Small intestine (tissue), 16 donors: ENCODE results near the gene SAV1. TPM values are rescaled to one million over a fixed set of nuclear protein-coding genes. Genes with fewer than 3 reads are reported as not detected.

Experiments used
- DNase-seq, 2 donors: peaks; one replicate each; pipeline versions ENCODE4 v3.0.0 to v3.0.0-alpha.2; 2013
- FAIRE-seq: peaks from 2 replicates; lab custom pipeline; 2012; peaks lifted over from hg19 to GRCh38; lab: Jason Lieb, UNC
- H3K27ac ChIP-seq, 3 donors: one replicate each; pipeline ENCODE4 v1.5.1; 2013; ENCODE audit warnings: low read length in 2 of 3, mild to moderate bottlenecking in 2 of 3, control low read depth in 1 of 3, inconsistent platforms in 1 of 3, low read depth in 1 of 3, moderate library complexity in 1 of 3
- H3K27me3 ChIP-seq, 3 donors: one replicate each; pipeline ENCODE4 v1.6.1; 2013; ENCODE audit warnings: low read length in 3 of 3, inconsistent platforms in 1 of 3; ENCODE audit not compliant: control insufficient read depth in 3 of 3, insufficient read depth in 3 of 3
- H3K36me3 ChIP-seq, 3 donors: one replicate each; pipeline ENCODE4 v1.6.1; 2013; ENCODE audit warnings: low read length in 3 of 3, inconsistent platforms in 1 of 3, low read depth in 1 of 3, mild to moderate bottlenecking in 1 of 3, moderate library complexity in 1 of 3; ENCODE audit not compliant: control insufficient read depth in 3 of 3, insufficient read depth in 2 of 3
- H3K4me1 ChIP-seq, 3 donors: one replicate each; pipeline ENCODE4 v1.6.1; 2013; ENCODE audit warnings: low read length in 2 of 3, inconsistent platforms in 1 of 3, low read depth in 1 of 3, mild to moderate bottlenecking in 1 of 3, moderate library complexity in 1 of 3; ENCODE audit not compliant: control insufficient read depth in 3 of 3, insufficient read depth in 2 of 3
- H3K4me3 ChIP-seq, 3 donors: one replicate each; pipeline ENCODE4 v1.5.1; 2013; ENCODE audit warnings: low read length in 3 of 3, control low read depth in 1 of 3, inconsistent platforms in 1 of 3, low read depth in 1 of 3, mild to moderate bottlenecking in 1 of 3, moderate library complexity in 1 of 3
- H3K9me3 ChIP-seq, 2 donors: one replicate each; pipeline ENCODE4 v1.6.1; 2013; ENCODE audit warnings: low read depth in 1 of 2, low read length in 1 of 2; ENCODE audit not compliant: control insufficient read depth in 2 of 2, insufficient read depth in 1 of 2
- WGBS, 3 donors: extraction: QIAGEN DNeasy Blood & Tissue Kit; methylation state at CpG; one replicate each; pipeline ENCODE4 v1.1.7; 2013; 5-methylcytosine and 5-hydroxymethylcytosine counted together
- long read RNA-seq, 10 donors: transcript quantifications; one replicate each; lab custom pipeline, GENCODE V29; 2026
- polyA plus RNA-seq, 4 donors: library from polyadenylated mRNA; stranded (reverse) in 3 of 4; unstranded in 1 of 4; fragments of 200-250 nt in 3 of 4; fragments of 120-200 nt in 1 of 4; gene quantifications; one replicate each; pipeline versions ENCODE4 v1.2.1 to v1.2.3, GENCODE V29; 2013
- donor health status: healthy with polysubstance abuse.
- donor health status: control.
- donor health status: control.
- donor health status: Bipolar disorder and iron deficiency.
- donor health status: healthy.

SAV1 gene
- 10 to 100 TPM; 15.0 to 17.6 (median 15.3) TPM for polyA plus RNA-seq
- long read RNA-seq, donor 1, result 0 reads
- long read RNA-seq, donor 2, partial matches to known transcripts, result 0 of 2 reads
- long read RNA-seq, donor 2, other reads (novel, unspliced or antisense), result 0 of 2 reads
- long read RNA-seq, donor 3, partial matches to known transcripts, result 0 of 2 reads
- long read RNA-seq, donor 3, other reads (novel, unspliced or antisense), result 0 of 2 reads
- long read RNA-seq, donor 4, result 0 reads
- long read RNA-seq, donor 5, partial matches to known transcripts, result 0 of 1 reads
- long read RNA-seq, donor 5, other reads (novel, unspliced or antisense), result 0 of 1 reads
- long read RNA-seq, donor 6, transcript SAV1-201 (5 exons, 3,063 nt), result major isoform, 6 of 6 reads
- long read RNA-seq, donor 6, partial matches to known transcripts, result 0 of 6 reads
- long read RNA-seq, donor 6, other reads (novel, unspliced or antisense), result 0 of 6 reads
- long read RNA-seq, donor 7, result 0 reads
- long read RNA-seq, donor 8, partial matches to known transcripts, result 0 of 1 reads
- long read RNA-seq, donor 8, other reads (novel, unspliced or antisense), result 0 of 1 reads
- long read RNA-seq, donor 9, partial matches to known transcripts, result 0 of 1 reads
- long read RNA-seq, donor 9, other reads (novel, unspliced or antisense), result 0 of 1 reads
- long read RNA-seq, donor 10, transcript SAV1-201 (5 exons, 3,063 nt), result major isoform, 8 of 8 reads
- long read RNA-seq, donor 10, partial matches to known transcripts, result 0 of 8 reads
- long read RNA-seq, donor 10, other reads (novel, unspliced or antisense), result 0 of 8 reads

- peak within 1 kb of the TSS; percentile 84 to 92 (median 86) for H3K4me3 ChIP-seq
- DNase-seq (peak; percentile 84 to 93), FAIRE-seq (no peak)
- H3K27me3 ChIP-seq, result no peaks in the 10 kb centered on the region
- WGBS, 3 donors, result 0% methylated on average over 61 to 92 of the region's 92 CpGs
- H3K4me1 ChIP-seq, result peaks cover 0 to 2% (median 0%) of the 10 kb centered on the region in 3 donors
- H3K9me3 ChIP-seq, result no peaks in the 10 kb centered on the region
- H3K27ac ChIP-seq, result peak within 1 kb of the TSS; percentile 73 to 94 (median 93)
- no peaks in the 10 kb centered on the region for H3K36me3 ChIP-seq
Observed at GRCh38 chr14:50667996-50668825, at the start of gene SAV1. SAV1 (minus strand) TSS chr14:50668306; CDS start chr14:50667967, 339 bp downstream.

GRCh38 chr14:50717811-50718210 lies 49.7 kb upstream of the SAV1 start:
- 50 to 76% (median 60%) methylated on average over 7 of the region's 7 CpGs for WGBS, 3 donors

DNA sequence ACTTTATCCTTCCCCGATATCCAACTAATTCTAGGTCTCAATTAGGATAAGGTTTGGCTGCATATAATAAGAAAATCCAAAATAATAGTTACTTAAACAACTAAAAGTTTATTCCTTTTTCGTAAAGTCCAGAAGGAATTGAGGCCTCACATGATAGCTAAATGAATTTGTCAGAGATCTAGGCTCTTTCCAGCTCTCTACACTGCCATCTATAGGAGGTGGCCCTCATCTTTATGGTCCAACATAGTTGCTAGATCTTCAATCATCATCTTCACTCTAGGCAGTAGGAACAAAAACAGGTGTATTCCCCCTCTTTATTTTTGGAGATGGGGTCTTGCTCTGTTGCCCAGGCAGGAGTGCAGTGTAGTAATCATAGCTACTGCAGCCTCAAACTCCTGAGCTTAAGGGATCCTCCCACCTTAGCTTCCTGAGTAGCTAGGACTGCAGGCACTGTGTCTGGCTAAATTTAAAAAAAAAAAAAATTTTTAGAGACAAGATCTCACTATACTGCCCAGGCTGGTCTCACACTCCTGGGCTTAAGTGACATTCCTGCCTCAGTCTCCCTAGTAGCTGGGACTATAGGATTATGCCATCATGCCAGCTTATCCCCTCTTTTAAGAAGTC lies 46.5 kb upstream of the SAV1 start:
- no peaks in the 10 kb centered on the region for H3K36me3 ChIP-seq
- DNase-seq, result peak; percentile 12 to 35
- WGBS, 3 donors, result 73 to 79% (median 74%) methylated on average over 2 of the region's 2 CpGs
- no peaks in the 10 kb centered on the region for H3K4me1 ChIP-seq
- no peak overlapping the region for H3K4me3 ChIP-seq
- no peaks in the 10 kb centered on the region for H3K27me3 ChIP-seq
- no peak overlapping the region for H3K27ac ChIP-seq
- no peak for FAIRE-seq
- no peaks in the 10 kb centered on the region for H3K9me3 ChIP-seq

More at GRCh38 chr14:50717811-50718210, 49.7 kb upstream of the SAV1 start:
- no peak overlapping the region for H3K4me3 ChIP-seq
- H3K36me3 ChIP-seq, result peaks cover 0 to 5% (median 0%) of the 10 kb centered on the region in 3 donors
- no peaks in the 10 kb centered on the region for H3K9me3 ChIP-seq
- no peak overlapping the region for H3K27ac ChIP-seq
- H3K4me1 ChIP-seq, result no peaks in the 10 kb centered on the region
- H3K27me3 ChIP-seq, result no peaks in the 10 kb centered on the region
- DNase-seq (no peak), FAIRE-seq (no peak)

DNA sequence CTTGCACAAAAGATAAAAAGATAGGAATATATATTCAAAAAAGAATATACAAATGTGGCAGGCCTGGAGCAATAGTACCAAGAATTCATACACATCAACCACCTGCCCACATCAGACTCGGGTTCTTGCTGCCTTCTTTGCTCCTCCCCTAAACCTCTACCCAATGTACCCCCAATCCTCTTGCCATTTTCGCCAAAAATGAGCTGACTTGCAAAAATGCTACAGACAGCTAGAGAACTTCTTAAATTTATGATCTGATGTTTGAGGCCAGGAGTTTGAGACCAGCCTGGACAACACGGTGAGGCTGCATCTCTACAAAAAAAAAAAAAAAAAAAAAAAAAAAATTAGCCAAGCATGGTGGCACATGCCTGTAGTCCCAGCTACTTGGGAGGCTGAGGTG lies 42.9 kb upstream of the SAV1 start:
- FAIRE-seq (no peak), DNase-seq (no peak)
- Histone ChIP-seq H3K4me3 (no peak overlapping the region), H3K36me3 (no peaks in the 10 kb centered on the region), H3K4me1 (no peaks in the 10 kb centered on the region), H3K27me3 (no peaks in the 10 kb centered on the region), H3K9me3 (no peaks in the 10 kb centered on the region), H3K27ac (no peak overlapping the region)
- WGBS, 3 donors, result 91 to 98% (median 92%) methylated on average over 3 of the region's 3 CpGs

DNA sequence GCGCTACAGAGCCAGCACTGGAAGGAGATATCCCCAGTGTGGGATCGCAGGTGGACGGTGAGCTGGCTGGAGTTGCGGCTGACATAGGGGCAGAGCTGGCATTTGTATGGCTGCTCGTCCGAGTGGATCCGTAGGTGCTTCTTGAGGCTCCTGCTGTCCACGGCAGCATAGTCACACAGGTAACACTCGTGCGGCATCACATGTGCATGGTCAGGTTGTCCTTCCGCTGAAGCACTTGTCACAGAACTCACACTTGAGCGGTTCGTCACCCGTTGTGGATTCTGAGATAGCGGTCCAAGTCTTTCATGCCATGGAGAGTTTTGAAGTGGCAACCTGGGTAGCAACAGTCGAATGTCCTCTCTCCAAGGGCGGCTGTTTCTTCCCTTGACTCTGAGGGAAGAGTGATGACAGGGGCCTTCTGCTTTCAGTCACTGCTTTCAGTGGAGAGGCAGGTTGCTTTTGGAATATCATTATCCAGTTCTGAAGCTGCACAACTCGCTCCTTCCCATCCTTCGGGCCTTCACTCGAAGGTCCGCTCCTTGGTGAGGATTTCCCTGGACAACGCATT lies 37.0 kb upstream of the SAV1 start:
- Histone ChIP-seq H3K27me3 (no peaks in the 10 kb centered on the region), H3K36me3 (no peaks in the 10 kb centered on the region), H3K27ac (no peak overlapping the region), H3K4me1 (no peaks in the 10 kb centered on the region), H3K9me3 (no peaks in the 10 kb centered on the region), H3K4me3 (no peak overlapping the region)
- DNase-seq (no peak), FAIRE-seq (no peak)
- WGBS, 3 donors, result 96 to 98% (median 97%) methylated on average over 22 of the region's 22 CpGs

GRCh38 chr14:50704454-50705010 lies 36.4 kb upstream of the SAV1 start:
- no peak for FAIRE-seq
- H3K36me3 ChIP-seq, result no peaks in the 10 kb centered on the region
- WGBS, 3 donors, result 96 to 97% (median 97%) methylated on average over 26 of the region's 26 CpGs

DNA sequence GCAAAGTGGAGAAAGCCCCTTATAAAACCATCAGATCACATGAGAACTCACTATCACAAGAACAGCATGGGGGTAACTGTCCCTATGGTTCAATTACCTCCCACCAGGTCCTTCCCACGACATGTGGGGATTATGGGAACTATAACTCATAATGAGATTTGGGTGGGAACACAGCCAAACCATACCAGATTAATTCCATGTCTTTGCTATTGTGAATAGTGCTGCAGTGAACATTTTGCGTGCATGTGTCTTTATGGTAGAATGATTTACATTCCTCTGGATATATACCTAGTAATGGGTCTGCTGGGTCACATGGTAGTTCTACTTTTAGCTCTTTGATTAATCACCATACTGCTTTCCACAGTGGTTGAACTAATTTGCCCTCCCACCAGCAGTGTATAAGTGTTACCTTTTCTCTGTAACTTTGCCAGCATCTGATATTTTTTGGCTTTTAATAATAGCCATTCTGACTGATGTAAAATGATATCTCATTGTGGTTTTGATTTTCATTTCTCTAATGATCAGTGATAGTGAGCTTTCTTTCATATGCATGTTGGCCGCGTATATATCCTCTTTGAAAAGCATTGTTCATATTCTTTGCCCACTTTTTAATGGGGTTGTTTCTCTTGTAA lies 29.7 kb upstream of the SAV1 start:
- Histone ChIP-seq H3K4me1 (no peaks in the 10 kb centered on the region), H3K27me3 (no peaks in the 10 kb centered on the region), H3K27ac (no peak overlapping the region), H3K36me3 (no peaks in the 10 kb centered on the region), H3K4me3 (no peak overlapping the region), H3K9me3 (peaks cover 0 to 8% of the 10 kb centered on the region in 2 donors)
- FAIRE-seq (no peak), DNase-seq (no peak)
- WGBS, 3 donors, result 66 to 73% (median 67%) methylated on average over 4 of the region's 4 CpGs

More at GRCh38 chr14:50704454-50705010, 36.4 kb upstream of the SAV1 start:
- no peaks in the 10 kb centered on the region for H3K9me3 ChIP-seq
- H3K4me1 ChIP-seq, result no peaks in the 10 kb centered on the region
- no peak overlapping the region for H3K27ac ChIP-seq
- DNase-seq, result no peak
- no peaks in the 10 kb centered on the region for H3K27me3 ChIP-seq
- no peak overlapping the region for H3K4me3 ChIP-seq
